Femur (tissue), 1 donor: ENCODE results near the gene RASD1.
"Not testable (repeated sequence)": the region's sequence is repeated elsewhere in the genome, so short reads cannot be mapped to it uniquely, and the experiment has no call there.

ENCODE experiments used
- DNase-seq: peaks from one replicate; pipeline ENCODE4 v3.0.0-alpha.2; 2017

Gene RASD1

GRCh38 chr17:17468217-17469010, 27.8 kb downstream of the RASD1 start:
- no peak for DNase-seq

- no peak for DNase-seq
Observed at GRCh38 chr17:17467720-17468119, 28.5 kb downstream of the RASD1 start.

GRCh38 chr17:17467016-17467415, 29.2 kb downstream of the RASD1 start:
- DNase-seq: no peak

GRCh38 chr17:17466511-17466910, 29.7 kb downstream of the RASD1 start:
- DNase-seq: no peak

GRCh38 chr17:17465878-17466277, 30.3 kb downstream of the RASD1 start:
- DNase-seq: not testable (repeated sequence)

- no peak for DNase-seq
Observed at GRCh38 chr17:17463821-17464220, 32.4 kb downstream of the RASD1 start.

GRCh38 chr17:17462048-17462824, 34.0 kb downstream of the RASD1 start:
- no peak for DNase-seq

GRCh38 chr17:17460038-17460437, 36.2 kb downstream of the RASD1 start:
- no peak for DNase-seq

GRCh38 chr17:17457680-17458079, 38.5 kb downstream of the RASD1 start:
- no peak for DNase-seq

GRCh38 chr17:17456251-17456650, 39.9 kb downstream of the RASD1 start:
- no peak for DNase-seq

- no peak for DNase-seq
Observed at GRCh38 chr17:17455173-17455572, 41.0 kb downstream of the RASD1 start.

GRCh38 chr17:17454700-17455099, 41.5 kb downstream of the RASD1 start:
- DNase-seq: not testable (repeated sequence)

- DNase-seq: no peak
Observed at GRCh38 chr17:17454276-17454675, 41.9 kb downstream of the RASD1 start.

- DNase-seq: peak; percentile 0
Observed at GRCh38 chr17:17453088-17453487, 43.1 kb downstream of the RASD1 start.

- DNase-seq: no peak
Observed at GRCh38 chr17:17448723-17449122, 47.5 kb downstream of the RASD1 start.

- no peak for DNase-seq
Observed at GRCh38 chr17:17448076-17448475, 48.1 kb downstream of the RASD1 start.

- DNase-seq: no peak
Observed at GRCh38 chr17:17447264-17447663, 48.9 kb downstream of the RASD1 start.

GRCh38 chr17:17446666-17447155, 49.5 kb downstream of the RASD1 start:
- DNase-seq: no peak

- DNase-seq: peak; percentile 55
Observed at GRCh38 chr17:17445925-17446665, 50.1 kb downstream of the RASD1 start.

- DNase-seq: no peak
Observed at GRCh38 chr17:17445296-17445924, 50.8 kb downstream of the RASD1 start.
